PC-9 (cell line): ENCODE data around the gene RAB25. TPM values are rescaled to one million over a fixed set of nuclear protein-coding genes. Genes with fewer than 3 reads are reported as not detected.

ENCODE experiments used
- BruUV-seq: library from RNA; stranded (reverse); fragments of 400-500 nt; replicated peaks from 2 replicates; lab custom pipeline; 2021; lab: Mats Ljungman, UMichigan
- CTCF ChIA-PET: fragments of 300-600 bp; sonication (Branson Sonifier 250); formaldehyde crosslinking; loops from one replicate; lab custom pipeline; 2022; ENCODE audit warnings: antibody characterized with exemption; lab: Charles Lee
- POLR2A ChIA-PET: fragments of 300-600 bp; sonication (Branson Sonifier 250); formaldehyde crosslinking; loops from one replicate; lab custom pipeline; 2022; ENCODE audit warnings: antibody characterized with exemption; ENCODE audit not compliant: unreplicated experiment; lab: Charles Lee
- DNase-seq, 2 experiments: peaks; one replicate each; pipeline versions ENCODE4 v3.0.0 to v3.0.0-alpha.2; 2015 to 2022; ENCODE audit warnings: mixed read lengths in 1 of 2
- H2AFZ ChIP-seq: fragments of 200-600 bp; sonication (generic); 2 replicates; pipeline ENCODE4 v1.8.1; 2017; ENCODE audit warnings: antibody characterized with exemption
- H3F3A ChIP-seq: fragments of 200-600 bp; sonication (generic); 2 replicates; pipeline ENCODE4 v1.8.1; 2017; ENCODE audit warnings: antibody characterized with exemption, mild to moderate bottlenecking, low read depth; ENCODE audit not compliant: insufficient read depth
- H3K27ac ChIP-seq: fragments of 200-600 bp; sonication (generic); 2 replicates; pipeline ENCODE4 v1.6.1; 2016; ENCODE audit warnings: mixed run types
- H3K27me3 ChIP-seq: fragments of 200-600 bp; sonication (generic); 2 replicates; pipeline ENCODE4 v1.6.1; 2016; ENCODE audit warnings: low read depth, mixed run types; ENCODE audit not compliant: insufficient read depth
- H3K36me3 ChIP-seq: fragments of 200-600 bp; sonication (generic); 2 replicates; pipeline ENCODE4 v1.6.1; 2016; ENCODE audit warnings: low read depth, mixed run types
- H3K4me1 ChIP-seq: fragments of 200-600 bp; sonication (generic); replicated peaks from 2 replicates; pipeline ENCODE4 v1.6.1; 2016; ENCODE audit warnings: mixed run types; ENCODE audit not compliant: insufficient read depth
- H3K4me2 ChIP-seq: fragments of 200-600 bp; sonication (generic); 2 replicates; pipeline ENCODE4 v1.6.1; 2017; ENCODE audit warnings: mixed run types
- H3K4me3 ChIP-seq: fragments of 200-600 bp; sonication (generic); 2 replicates; pipeline ENCODE4 v1.6.1; 2016; ENCODE audit warnings: mixed run types
- H3K79me2 ChIP-seq: fragments of 200-600 bp; sonication (generic); 2 replicates; pipeline ENCODE4 v1.6.1; 2017; ENCODE audit warnings: low read depth, mixed run types
- H3K9me2 ChIP-seq: fragments of 200-600 bp; sonication (generic); 2 replicates; pipeline ENCODE4 v1.8.1; 2017; ENCODE audit warnings: mild to moderate bottlenecking; ENCODE audit not compliant: insufficient read depth
- H3K9me3 ChIP-seq: fragments of 200-600 bp; sonication (generic); 2 replicates; pipeline ENCODE4 v1.8.1; 2016; ENCODE audit warnings: low read depth; ENCODE audit not compliant: insufficient read depth
- H4K20me1 ChIP-seq: fragments of 200-600 bp; sonication (generic); 2 replicates; pipeline ENCODE4 v1.8.1; 2017; ENCODE audit not compliant: insufficient read depth
- EZH2 ChIP-seq: fragments of 200-600 bp; sonication (generic); IDR thresholded peaks from 2 replicates; pipeline ENCODE4 v1.8.0; 2017; ENCODE audit warnings: antibody characterized with exemption, low read depth
- intact Hi-C: fragments of 100-400 bp; cut with micrococcal nuclease; formaldehyde crosslinking; loops from one replicate; pipeline ENCODE4 v1.10.0; 2022; ENCODE audit not compliant: unreplicated experiment
- total RNA-seq: library from RNA; stranded (reverse); gene quantifications from 2 replicates; pipeline ENCODE4 v1.2.3, GENCODE V29; 2021
- TF ChIP-seq, protein P1 (sequence below): fragments of 200-600 bp; sonication (generic); conservative IDR thresholded peaks from 2 replicates; pipeline ENCODE4 v1.6.1; 2017; ENCODE audit warnings: mixed run types, antibody characterized with exemption, mild to moderate bottlenecking, moderate library complexity

RAB25 gene
- total RNA-seq, 1 experiment from 2014 or later, result 129 TPM

DNA sequence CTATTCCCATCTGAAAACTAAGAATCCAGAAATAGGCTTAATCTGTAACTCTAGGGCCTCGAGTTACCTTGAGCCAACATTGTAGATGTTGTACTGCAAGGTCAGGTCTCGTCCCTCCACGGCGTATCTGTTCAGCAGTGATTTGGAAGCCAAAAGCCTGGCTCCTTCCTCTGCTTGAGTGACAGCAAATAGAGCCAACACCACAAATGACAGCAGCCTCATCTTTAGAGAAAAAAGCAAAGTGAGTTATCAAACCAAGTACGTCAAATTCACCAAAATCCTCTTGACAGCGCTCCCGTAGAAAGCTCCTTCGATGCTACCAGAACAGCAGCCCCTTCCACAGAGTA is 41.0 kb upstream of the RAB25 start:
- Histone ChIP-seq H3K4me1 (peaks cover 11% of the 10 kb centered on the region), H3K9me2 (no peaks in the 10 kb centered on the region), H3K36me3 (peaks cover 33% of the 10 kb centered on the region), H3K27me3 (no peaks in the 10 kb centered on the region), H3K9me3 (no peaks in the 10 kb centered on the region), H2AFZ (peak overlapping the region; percentile 29; the same call in 1 of the 2 replicates), H3K4me2 (peak overlapping the region; percentile 99), H3K4me3 (peak overlapping the region; percentile 95), H4K20me1 (peaks cover 20% of the 10 kb centered on the region), H3K27ac (no peak overlapping the region), H3K79me2 (peaks cover 34% of the 10 kb centered on the region), H3F3A (peaks cover 10% of the 10 kb centered on the region; the same call in 1 of the 2 replicates)
- BruUV-seq, result no TSS peak
- POLR2A ChIA-PET, result no interaction called here
- CTCF ChIA-PET, result interaction anchor here (0.6 kb wide), 2 partner anchors 39 to 369 kb away, joined by 3 to 14 read pairs; no protein-coding TSS in a partner anchor
- no peak for DNase-seq
- intact Hi-C loops, result no loop called here
- no peak for TF ChIP-seq EZH2
- TF ChIP-seq, protein P1, sequence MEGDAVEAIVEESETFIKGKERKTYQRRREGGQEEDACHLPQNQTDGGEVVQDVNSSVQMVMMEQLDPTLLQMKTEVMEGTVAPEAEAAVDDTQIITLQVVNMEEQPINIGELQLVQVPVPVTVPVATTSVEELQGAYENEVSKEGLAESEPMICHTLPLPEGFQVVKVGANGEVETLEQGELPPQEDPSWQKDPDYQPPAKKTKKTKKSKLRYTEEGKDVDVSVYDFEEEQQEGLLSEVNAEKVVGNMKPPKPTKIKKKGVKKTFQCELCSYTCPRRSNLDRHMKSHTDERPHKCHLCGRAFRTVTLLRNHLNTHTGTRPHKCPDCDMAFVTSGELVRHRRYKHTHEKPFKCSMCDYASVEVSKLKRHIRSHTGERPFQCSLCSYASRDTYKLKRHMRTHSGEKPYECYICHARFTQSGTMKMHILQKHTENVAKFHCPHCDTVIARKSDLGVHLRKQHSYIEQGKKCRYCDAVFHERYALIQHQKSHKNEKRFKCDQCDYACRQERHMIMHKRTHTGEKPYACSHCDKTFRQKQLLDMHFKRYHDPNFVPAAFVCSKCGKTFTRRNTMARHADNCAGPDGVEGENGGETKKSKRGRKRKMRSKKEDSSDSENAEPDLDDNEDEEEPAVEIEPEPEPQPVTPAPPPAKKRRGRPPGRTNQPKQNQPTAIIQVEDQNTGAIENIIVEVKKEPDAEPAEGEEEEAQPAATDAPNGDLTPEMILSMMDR, result no peak

GRCh38 chr1:156020293-156021092 is 40.5 kb upstream of the RAB25 start, which contains the start of gene SSR2:
Gene SSR2, minus strand, starts transcription at chr1:156020951. Its CDS starts 784 bp downstream, at chr1:156020167.
- Histone ChIP-seq H3K36me3 (peaks cover 30% of the 10 kb centered on the region), H3K27ac (no peak within 1 kb of the TSS), H4K20me1 (peaks cover 20% of the 10 kb centered on the region), H3K9me2 (no peaks in the 10 kb centered on the region), H3K4me3 (peak within 1 kb of the TSS; percentile 95), H3K4me1 (peaks cover 11% of the 10 kb centered on the region), H3K4me2 (peak within 1 kb of the TSS; percentile 99), H2AFZ (peak within 1 kb of the TSS; percentile 49), H3F3A (peaks cover 10% of the 10 kb centered on the region; the same call in 1 of the 2 replicates), H3K9me3 (no peaks in the 10 kb centered on the region), H3K27me3 (no peaks in the 10 kb centered on the region), H3K79me2 (peaks cover 34% of the 10 kb centered on the region)
- TF ChIP-seq EZH2, result no peak
- TF ChIP-seq, protein P1, result no peak
- no TSS peak for BruUV-seq
- intact Hi-C loops, result no loop called here
- DNase-seq, result peak; percentile 78 to 87
- ChIA-PET POLR2A (no interaction called here), CTCF (interaction anchor here (0.6 kb wide), 2 partner anchors 39 to 369 kb away, joined by 3 to 14 read pairs; no protein-coding TSS in a partner anchor)

DNA sequence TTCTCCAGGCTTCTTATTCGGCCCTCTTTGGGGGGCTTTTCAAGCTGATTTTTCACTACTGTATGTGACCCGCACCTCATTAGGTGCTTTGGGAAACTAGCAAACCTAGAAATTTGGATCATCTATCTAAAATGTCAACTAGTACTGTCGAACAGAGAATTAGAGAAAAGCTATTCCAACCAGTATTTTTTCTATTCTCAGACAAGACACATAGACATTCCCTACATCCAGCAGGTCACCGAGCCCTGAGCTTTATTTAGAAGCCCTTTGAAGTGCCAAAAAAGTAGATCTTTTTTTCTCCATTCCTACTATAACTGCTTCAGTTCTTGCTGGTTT is 39.9 kb upstream of the RAB25 start:
- Histone ChIP-seq H3K4me1 (peaks cover 11% of the 10 kb centered on the region), H3K36me3 (peaks cover 27% of the 10 kb centered on the region), H3K27ac (no peak overlapping the region), H3K9me2 (no peaks in the 10 kb centered on the region), H3K9me3 (no peaks in the 10 kb centered on the region), H3K4me3 (peak overlapping the region; percentile 95), H3K27me3 (no peaks in the 10 kb centered on the region), H4K20me1 (peaks cover 20% of the 10 kb centered on the region), H3F3A (peaks cover 10% of the 10 kb centered on the region; the same call in 1 of the 2 replicates), H3K4me2 (peak overlapping the region; percentile 99), H3K79me2 (peaks cover 34% of the 10 kb centered on the region), H2AFZ (peak overlapping the region; percentile 49)
- ChIA-PET CTCF (no interaction called here), POLR2A (no interaction called here)
- BruUV-seq, result no TSS peak
- DNase-seq, result no peak
- TF ChIP-seq, protein P1, result no peak
- no peak for TF ChIP-seq EZH2
- intact Hi-C loops, result no loop called here
